Measurements from ENCODE around the gene PFDN4.
"Not testable (repeated sequence)": the region's sequence is repeated elsewhere in the genome, so short reads cannot be mapped to it uniquely, and the experiment has no call there.

PFDN4 gene

GRCh38 chr20:54263116-54263690 is 55.3 kb downstream of the PFDN4 start:
- no peak overlapping the region for H3K4me3 ChIP-seq (ENCODE audit: low read depth in 1 of 2, low read length in 2 of 2)
- no peaks in the 10 kb centered on the region for H3K4me1 ChIP-seq (ENCODE audit: insufficient read depth, low read length)
- H3K9ac ChIP-seq (ENCODE audit: low read length) = no peak overlapping the region
- H3K27me3 ChIP-seq (ENCODE audit: control insufficient read depth in 1 of 2, insufficient read depth in 2 of 2, low read length in 2 of 2) = no peaks in the 10 kb centered on the region
- no peaks in the 10 kb centered on the region for H3K9me3 ChIP-seq (ENCODE audit: low read length)
- H3K27ac ChIP-seq (ENCODE audit: low read depth, low read length) = no peak overlapping the region
- H3K36me3 ChIP-seq (ENCODE audit: insufficient read depth, low read length) = no peaks in the 10 kb centered on the region

- not testable (repeated sequence) for H3K36me3 ChIP-seq (ENCODE audit: insufficient read depth, low read length); H3K4me1 ChIP-seq (ENCODE audit: insufficient read depth, low read length); H3K9me3 ChIP-seq (ENCODE audit: low read length); H3K9ac ChIP-seq (ENCODE audit: low read length); H3K4me3 ChIP-seq (ENCODE audit: low read depth in 1 of 2, low read length in 2 of 2); H3K27me3 ChIP-seq (ENCODE audit: control insufficient read depth in 1 of 2, insufficient read depth in 2 of 2, low read length in 2 of 2); H3K27ac ChIP-seq (ENCODE audit: low read depth, low read length)
Measured at GRCh38 chr20:54265791-54266190, 57.9 kb downstream of the PFDN4 start.

GRCh38 chr20:54266844-54267243 is 59.0 kb downstream of the PFDN4 start:
- Histone ChIP-seq H3K4me1 (ENCODE audit: insufficient read depth, low read length) (no peaks in the 10 kb centered on the region), H3K9ac (ENCODE audit: low read length) (no peak overlapping the region), H3K36me3 (ENCODE audit: insufficient read depth, low read length) (no peaks in the 10 kb centered on the region), H3K4me3 (ENCODE audit: low read depth in 1 of 2, low read length in 2 of 2) (no peak overlapping the region), H3K27me3 (ENCODE audit: control insufficient read depth in 1 of 2, insufficient read depth in 2 of 2, low read length in 2 of 2) (no peaks in the 10 kb centered on the region), H3K9me3 (ENCODE audit: low read length) (no peaks in the 10 kb centered on the region), H3K27ac (ENCODE audit: low read depth, low read length) (no peak overlapping the region)

- Histone ChIP-seq H3K9ac (ENCODE audit: low read length) (no peak overlapping the region), H3K36me3 (ENCODE audit: insufficient read depth, low read length) (no peaks in the 10 kb centered on the region), H3K4me3 (ENCODE audit: low read depth in 1 of 2, low read length in 2 of 2) (no peak overlapping the region), H3K9me3 (ENCODE audit: low read length) (no peaks in the 10 kb centered on the region), H3K27me3 (ENCODE audit: control insufficient read depth in 1 of 2, insufficient read depth in 2 of 2, low read length in 2 of 2) (no peaks in the 10 kb centered on the region), H3K27ac (ENCODE audit: low read depth, low read length) (no peak overlapping the region), H3K4me1 (ENCODE audit: insufficient read depth, low read length) (no peaks in the 10 kb centered on the region)
Measured at GRCh38 chr20:54267483-54268003, 59.7 kb downstream of the PFDN4 start.

GRCh38 chr20:54268941-54269340 is 61.1 kb downstream of the PFDN4 start:
- no peak overlapping the region for H3K9ac ChIP-seq (ENCODE audit: low read length)

More at GRCh38 chr20:54268941-54269340, 61.1 kb downstream of the PFDN4 start:
- no peak overlapping the region for H3K4me3 ChIP-seq (ENCODE audit: low read depth in 1 of 2, low read length in 2 of 2)
- no peaks in the 10 kb centered on the region for H3K4me1 ChIP-seq (ENCODE audit: insufficient read depth, low read length)
- no peaks in the 10 kb centered on the region for H3K9me3 ChIP-seq (ENCODE audit: low read length)
- no peaks in the 10 kb centered on the region for H3K36me3 ChIP-seq (ENCODE audit: insufficient read depth, low read length)
- no peaks in the 10 kb centered on the region for H3K27me3 ChIP-seq (ENCODE audit: control insufficient read depth in 1 of 2, insufficient read depth in 2 of 2, low read length in 2 of 2)
- no peak overlapping the region for H3K27ac ChIP-seq (ENCODE audit: low read depth, low read length)
